Dedifferentiated amniotic fluid mesenchymal stem cell (primary cell): ENCODE measurements around the gene FLNC.

Experiments used
- DNase-seq: peaks from one replicate; pipeline ENCODE4 v3.0.0-alpha.2; 2016; ENCODE audit errors: extremely low spot score

FLNC gene

GRCh38 chr7:128843938-128844621, 13.9 kb downstream of the FLNC start:
- no peak for DNase-seq

- no peak for DNase-seq
These were observed 14.6 kb downstream of the FLNC start for GRCh38 chr7:128844777-128845311.

GRCh38 chr7:128845475-128845874, 15.3 kb downstream of the FLNC start:
- DNase-seq, result no peak

GRCh38 chr7:128845987-128846386, 15.8 kb downstream of the FLNC start:
- no peak for DNase-seq

- no peak for DNase-seq
These were observed 16.7 kb downstream of the FLNC start for GRCh38 chr7:128846781-128847444.

GRCh38 chr7:128847721-128848211, 17.6 kb downstream of the FLNC start:
- no peak for DNase-seq

- DNase-seq, result no peak
These were observed 18.3 kb downstream of the FLNC start for GRCh38 chr7:128848289-128849155.

GRCh38 chr7:128849156-128849515, 18.9 kb downstream of the FLNC start:
- DNase-seq, result no peak

GRCh38 chr7:128849804-128850490, 19.7 kb downstream of the FLNC start:
- DNase-seq, result no peak

- no peak for DNase-seq
These were observed 22.5 kb downstream of the FLNC start for GRCh38 chr7:128852537-128853254.

GRCh38 chr7:128853799-128854198, 23.6 kb downstream of the FLNC start:
- DNase-seq, result no peak

GRCh38 chr7:128854396-128854795, 24.2 kb downstream of the FLNC start:
- no peak for DNase-seq

- no peak for DNase-seq
These were observed 25.4 kb downstream of the FLNC start for GRCh38 chr7:128855559-128855958.

GRCh38 chr7:128856001-128856718, 26.0 kb downstream of the FLNC start:
- DNase-seq, result no peak

GRCh38 chr7:128858380-128859231, 28.4 kb downstream of the FLNC start:
- no peak for DNase-seq

GRCh38 chr7:128859232-128860157, 29.3 kb downstream of the FLNC start:
- DNase-seq, result no peak

GRCh38 chr7:128860158-128861073, 30.2 kb downstream of the FLNC start:
- DNase-seq, result no peak
